Activated CD8-positive, alpha-beta memory T cell treated with anti-CD3 and anti-CD28 coated beads, Interleukin-2, amount 50 U/mL, for 48 hours (primary cell): ENCODE data around the gene LRRFIP1.

Experiments used
- DNase-seq: peaks from one replicate; pipeline ENCODE4 v3.0.0-alpha.2; 2020

Gene LRRFIP1

GRCh38 chr2:237798236-237799059 is 171.1 kb downstream of the LRRFIP1 start, which contains the start of gene RBM44:
Gene RBM44, plus strand, starts transcription at chr2:237798779. Its CDS starts 14,831 bp downstream, at chr2:237813610.
- DNase-seq, result no peak

GRCh38 chr2:237799060-237799428 is 171.7 kb downstream of the LRRFIP1 start:
- no peak for DNase-seq

- no peak for DNase-seq
These were observed 174.1 kb downstream of the LRRFIP1 start for GRCh38 chr2:237801466-237801865.

GRCh38 chr2:237806334-237806733 is 178.9 kb downstream of the LRRFIP1 start:
- no peak for DNase-seq

GRCh38 chr2:237815637-237816036 is 188.2 kb downstream of the LRRFIP1 start:
- no peak for DNase-seq

GRCh38 chr2:237816531-237816930 is 189.1 kb downstream of the LRRFIP1 start:
- no peak for DNase-seq

- no peak for DNase-seq
These were observed 190.7 kb downstream of the LRRFIP1 start for GRCh38 chr2:237818066-237818473.

GRCh38 chr2:237819231-237819630 is 191.8 kb downstream of the LRRFIP1 start:
- DNase-seq, result no peak

- no peak for DNase-seq
These were observed 193.0 kb downstream of the LRRFIP1 start for GRCh38 chr2:237820421-237820820.

GRCh38 chr2:237823544-237823943 is 196.2 kb downstream of the LRRFIP1 start:
- no peak for DNase-seq

GRCh38 chr2:237824085-237824484 is 196.7 kb downstream of the LRRFIP1 start:
- DNase-seq, result no peak

GRCh38 chr2:237827421-237827987 is 200.1 kb downstream of the LRRFIP1 start:
- no peak for DNase-seq
